ENCODE measurements around the gene SMYD1.

SMYD1 gene

DNA sequence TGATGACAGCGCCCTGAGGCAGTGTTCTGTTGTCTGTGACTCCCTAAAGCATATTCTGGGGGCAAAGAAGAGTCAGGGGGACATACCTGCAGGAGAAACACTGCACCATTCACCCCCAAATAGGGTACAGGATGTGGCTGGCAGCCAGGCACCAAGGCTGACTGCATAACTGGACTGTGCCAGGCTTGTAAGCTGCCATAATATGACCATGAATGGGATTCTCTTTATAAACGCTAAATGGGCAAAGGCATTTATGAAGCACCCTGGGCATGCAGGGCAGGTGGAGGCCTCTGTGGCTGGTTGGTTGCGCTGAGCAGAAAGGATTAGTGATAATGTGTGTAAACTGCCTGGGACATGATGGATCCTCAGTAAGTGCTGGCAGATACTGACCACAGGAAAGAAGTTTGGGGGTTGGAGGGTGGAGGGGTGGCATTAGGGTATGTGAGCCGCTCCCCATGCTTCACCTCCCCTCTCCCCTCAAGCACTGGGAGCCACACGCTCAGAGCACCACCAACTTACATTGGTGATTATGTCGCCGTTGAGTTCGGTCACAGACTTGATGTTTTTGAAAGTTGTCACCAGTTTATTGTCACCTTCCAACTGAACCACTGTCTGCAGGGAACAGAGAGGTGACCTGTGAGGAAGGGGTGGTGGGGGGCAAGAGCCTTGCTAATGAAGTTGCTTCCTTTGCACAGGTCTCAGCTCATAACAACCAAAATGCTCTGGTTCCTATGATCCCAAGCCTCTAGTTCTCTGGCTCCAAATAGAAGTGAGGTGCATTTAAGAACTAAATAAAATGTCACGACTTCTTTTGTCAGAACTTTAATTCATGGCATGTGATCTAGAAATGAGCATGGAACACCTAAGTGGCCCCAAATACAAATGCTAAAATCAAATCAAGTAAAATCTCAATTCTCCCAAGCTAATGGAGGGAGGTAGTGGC is 56.6 kb downstream of the SMYD1 start:
- no peak for DNase-seq

- no peak for DNase-seq
These were observed 57.8 kb downstream of the SMYD1 start for GRCh38 chr2:88125344-88125923.

DNA sequence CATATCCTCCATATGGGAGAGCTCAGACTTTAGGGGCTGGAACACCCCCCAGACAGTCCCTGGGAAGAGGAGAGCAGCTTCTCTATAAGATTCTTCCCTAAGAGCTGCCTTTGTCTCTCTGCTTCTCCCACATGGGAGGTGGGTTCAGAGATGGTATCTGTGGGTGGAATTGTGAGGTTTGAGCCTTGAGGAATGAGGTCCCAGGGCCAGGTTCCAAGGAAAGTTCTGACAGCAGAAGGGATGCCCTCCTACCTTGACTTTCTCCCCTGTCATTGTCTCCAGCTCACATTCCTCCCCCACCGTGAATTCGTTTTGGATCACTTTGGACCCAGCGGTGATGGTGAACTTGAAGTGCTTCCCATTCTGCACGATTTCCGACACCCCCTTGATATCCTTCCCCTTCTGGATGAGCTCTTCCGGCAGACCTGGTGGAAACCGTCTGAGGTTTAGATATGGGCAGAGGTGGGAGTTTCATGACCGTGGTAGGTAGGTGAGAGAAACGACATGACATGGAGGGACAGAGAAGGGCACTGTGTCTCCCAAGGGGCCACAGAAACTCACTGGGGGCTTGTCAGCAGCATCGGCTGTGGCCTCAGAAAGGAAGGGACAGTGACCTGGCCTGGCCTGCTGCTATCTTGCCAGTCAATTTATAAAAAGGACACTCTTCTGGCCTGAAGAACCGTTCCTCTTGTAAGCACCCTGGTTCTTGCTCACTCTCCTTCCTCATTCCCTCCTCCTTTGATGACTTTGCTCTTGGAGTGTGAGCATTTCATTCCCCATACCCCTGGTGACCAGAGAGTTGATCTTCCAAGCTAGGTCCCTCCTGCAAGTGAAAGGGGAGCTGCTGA is 58.5 kb downstream of the SMYD1 start:
- no peak for DNase-seq

GRCh38 chr2:88126772-88127637 is 59.4 kb downstream of the SMYD1 start:
- DNase-seq: no peak

- no peak for DNase-seq
These were observed 59.9 kb downstream of the SMYD1 start for GRCh38 chr2:88127638-88127887.

GRCh38 chr2:88127888-88128653 is 60.4 kb downstream of the SMYD1 start, which contains the start of gene FABP1:
TSS of gene FABP1 (minus strand) at chr2:88128062. CDS start at chr2:88128017, 45 bp downstream.
- DNase-seq: no peak

DNA sequence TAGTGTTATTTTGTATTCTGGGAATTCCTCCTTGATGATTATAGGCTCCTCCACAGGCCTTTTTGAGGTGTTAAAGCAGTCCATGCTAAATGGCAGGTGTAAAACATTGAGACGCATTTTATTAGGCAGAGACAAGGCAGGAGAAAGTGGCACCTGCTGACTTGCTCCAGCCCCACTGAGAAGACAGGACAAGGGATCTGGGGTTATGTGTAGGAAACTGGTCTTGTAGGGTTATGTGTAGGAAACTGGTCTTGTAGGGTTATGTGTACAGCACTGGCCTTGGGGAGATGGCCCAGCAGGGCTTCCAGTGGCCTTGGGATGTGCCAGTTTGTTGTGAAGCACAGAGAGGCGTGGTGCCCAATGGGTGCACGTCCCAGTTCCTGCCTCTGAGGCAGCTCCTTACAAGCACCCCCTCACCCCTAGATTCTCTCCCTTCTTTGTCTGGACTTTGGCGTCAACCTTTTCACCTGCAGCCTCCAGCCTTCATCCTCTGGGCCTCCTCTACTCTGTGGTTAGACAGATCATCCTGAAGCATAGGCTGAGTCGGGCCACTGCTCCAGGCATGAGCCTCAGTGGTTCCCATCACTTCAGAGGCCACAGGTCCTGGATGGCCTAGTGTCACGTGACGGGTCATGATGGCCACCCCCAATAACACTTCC is 61.2 kb downstream of the SMYD1 start:
- DNase-seq: no peak

- DNase-seq: no peak
These were observed 61.8 kb downstream of the SMYD1 start for GRCh38 chr2:88129313-88129959.

DNA sequence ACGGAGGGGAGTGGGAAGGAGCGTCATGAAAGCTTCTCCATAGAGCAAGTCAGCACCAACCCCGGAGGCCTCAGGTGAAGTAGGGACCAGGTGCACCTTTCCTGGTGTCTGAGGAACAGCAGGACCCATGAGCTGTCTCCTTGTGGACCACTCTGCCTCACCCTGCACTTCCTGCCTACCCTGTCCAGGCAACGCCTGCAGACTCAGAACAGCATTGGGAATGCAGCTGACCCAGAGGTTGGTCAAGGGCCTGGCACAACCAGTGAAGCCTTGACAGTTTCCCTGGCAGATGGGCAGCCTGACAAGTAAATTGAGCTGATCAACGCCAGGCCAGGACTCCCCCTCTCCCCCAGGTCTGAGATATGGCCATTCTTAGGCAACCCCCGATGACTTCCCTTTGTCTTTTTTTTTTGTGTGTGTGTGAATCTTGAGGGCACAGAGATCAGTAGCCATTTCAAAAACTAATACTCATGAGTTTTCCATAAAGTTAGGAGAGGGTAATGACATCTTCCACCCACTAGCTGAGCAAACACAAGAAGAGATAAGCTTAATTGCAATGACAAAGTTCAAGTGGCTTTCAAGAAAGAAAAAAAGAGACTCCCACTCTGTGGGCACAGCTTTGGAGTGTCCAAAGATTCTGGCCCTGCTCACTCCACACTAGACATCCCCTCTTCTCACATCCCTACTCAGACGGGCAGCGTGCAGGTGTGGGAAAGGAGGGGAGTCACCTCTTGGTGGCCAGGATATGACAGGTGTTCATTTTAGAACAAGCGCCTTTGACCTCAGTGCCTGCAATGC is 63.8 kb downstream of the SMYD1 start:
- no peak for DNase-seq

DNA sequence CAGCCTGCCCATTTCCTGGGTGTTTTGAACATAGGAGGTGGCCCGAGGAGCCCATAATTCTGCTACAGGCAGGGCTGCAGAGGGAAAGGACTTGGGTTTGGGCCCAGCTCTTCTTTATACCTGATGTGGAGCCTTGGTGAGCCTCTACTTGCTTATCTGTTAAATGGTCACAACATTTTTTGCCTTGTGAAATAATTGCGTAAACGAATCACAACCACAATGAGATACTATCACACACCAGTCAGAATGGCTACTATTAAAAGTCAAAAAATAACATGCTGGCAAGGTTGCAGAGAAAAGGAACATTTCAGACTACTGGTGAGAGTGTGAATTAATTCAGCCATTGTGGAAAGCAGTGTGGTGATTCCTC is 64.4 kb downstream of the SMYD1 start:
- no peak for DNase-seq

DNA sequence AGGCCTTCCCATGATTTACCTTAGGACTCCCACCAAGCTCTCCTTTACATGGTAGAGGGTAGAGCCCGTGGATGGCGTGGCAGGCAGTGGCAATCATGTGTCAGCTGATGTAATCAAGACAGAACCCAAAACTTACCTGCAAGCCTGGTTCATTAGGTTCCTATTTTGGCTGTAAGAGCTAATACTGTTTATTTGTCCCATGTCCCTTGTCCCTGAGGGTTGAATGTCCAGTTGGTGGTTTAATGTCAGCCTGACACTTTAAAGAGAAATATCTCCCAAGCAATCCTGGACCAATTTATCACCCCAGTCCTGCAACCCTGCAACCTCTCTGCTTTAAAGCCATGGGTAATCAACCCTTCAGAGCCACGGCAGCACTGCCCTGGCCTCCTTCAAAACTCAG is 66.2 kb downstream of the SMYD1 start:
- DNase-seq: no peak

GRCh38 chr2:88136817-88137216 is 69.2 kb downstream of the SMYD1 start:
- DNase-seq: no peak

DNA sequence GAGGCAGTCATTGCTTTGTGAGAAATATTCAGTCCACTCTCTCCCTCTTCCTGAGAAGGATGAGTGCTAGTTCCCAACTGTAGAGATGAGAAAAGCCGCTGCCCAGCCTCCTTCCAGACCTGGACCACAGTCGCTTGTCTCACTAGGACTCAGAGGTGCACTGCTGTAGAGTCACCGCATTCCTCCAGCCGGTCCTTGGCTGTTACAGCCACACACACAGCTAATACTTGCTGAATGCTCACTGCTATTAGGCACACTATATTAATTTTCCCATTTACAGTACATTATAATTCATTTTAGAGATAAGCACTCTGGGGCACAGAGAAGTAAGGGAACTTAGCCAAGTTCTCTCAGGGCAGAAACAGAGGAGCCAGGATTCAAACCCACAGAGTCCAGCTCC is 70.2 kb downstream of the SMYD1 start:
- DNase-seq: no peak

GRCh38 chr2:88139203-88139702 is 71.6 kb downstream of the SMYD1 start:
- no peak for DNase-seq

DNA sequence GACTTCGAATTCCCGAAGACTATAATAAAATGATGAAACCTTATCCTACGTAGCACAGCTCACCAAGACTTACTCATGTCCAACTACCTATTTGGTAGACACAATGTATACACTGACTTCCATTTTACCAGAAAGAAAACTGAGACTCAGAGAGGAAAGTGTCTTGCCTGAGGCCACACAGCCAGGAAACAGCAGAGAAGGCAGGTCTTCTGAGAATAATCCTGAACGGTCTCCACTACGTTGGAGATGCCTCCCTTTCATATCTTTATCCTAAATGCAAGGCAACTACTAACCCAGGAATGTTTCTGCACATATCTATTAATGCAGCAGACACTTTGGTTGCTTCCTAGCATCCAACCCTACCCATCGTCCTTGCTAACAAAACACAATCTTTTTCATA is 72.2 kb downstream of the SMYD1 start:
- no peak for DNase-seq

- no peak for DNase-seq
These were observed 74.3 kb downstream of the SMYD1 start for GRCh38 chr2:88141952-88142351.

GRCh38 chr2:88144271-88144670 is 76.6 kb downstream of the SMYD1 start:
- DNase-seq: no peak

GRCh38 chr2:88144914-88145497 is 77.4 kb downstream of the SMYD1 start:
- DNase-seq: no peak

GRCh38 chr2:88146590-88146989 is 79.0 kb downstream of the SMYD1 start:
- DNase-seq: no peak

Measured in activated CD4-positive, CD25-positive, alpha-beta regulatory T cell (primary cell).